ENCODE results near the gene RIN1.
"Not testable (repeated sequence)": the region's sequence is repeated elsewhere in the genome, so short reads cannot be mapped to it uniquely, and the experiment has no call there.

The RIN1 gene

DNA sequence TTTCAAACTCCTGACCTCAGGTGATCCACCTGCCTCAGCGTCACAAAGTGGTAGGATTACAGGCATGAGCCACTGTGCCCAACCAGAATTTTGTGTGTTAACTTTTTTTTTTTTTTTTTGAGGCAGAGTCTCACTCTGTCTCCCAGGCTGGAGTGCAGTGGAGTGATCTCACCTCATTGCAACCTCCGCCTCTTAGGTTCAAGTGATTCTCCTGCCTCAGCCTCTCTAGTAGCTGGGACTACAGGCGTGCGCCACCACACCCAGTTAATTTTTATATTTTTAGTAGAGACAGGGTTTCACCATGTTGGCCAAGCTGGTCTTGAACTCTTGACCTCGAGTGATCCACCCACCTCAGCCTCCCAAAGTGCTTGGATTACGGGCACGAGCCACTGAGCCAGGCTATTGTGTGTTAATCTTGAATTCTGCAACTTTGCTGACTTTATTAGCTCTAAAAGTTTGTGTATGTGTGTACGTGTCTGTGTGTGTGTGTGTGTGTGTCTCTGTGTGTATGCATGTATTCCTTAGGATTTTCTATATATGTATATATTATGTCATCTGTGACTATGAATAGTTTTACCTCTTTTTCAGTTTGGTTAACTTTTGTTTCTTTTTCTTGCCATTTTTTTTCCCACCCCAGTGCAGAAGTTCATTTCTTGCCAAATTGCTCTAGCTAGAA, 14.5 kb upstream of the RIN1 start:
- DNase-seq = not testable (repeated sequence)

GRCh38 chr11:66349084-66349386, 12.8 kb upstream of the RIN1 start:
- no peak for DNase-seq

DNA sequence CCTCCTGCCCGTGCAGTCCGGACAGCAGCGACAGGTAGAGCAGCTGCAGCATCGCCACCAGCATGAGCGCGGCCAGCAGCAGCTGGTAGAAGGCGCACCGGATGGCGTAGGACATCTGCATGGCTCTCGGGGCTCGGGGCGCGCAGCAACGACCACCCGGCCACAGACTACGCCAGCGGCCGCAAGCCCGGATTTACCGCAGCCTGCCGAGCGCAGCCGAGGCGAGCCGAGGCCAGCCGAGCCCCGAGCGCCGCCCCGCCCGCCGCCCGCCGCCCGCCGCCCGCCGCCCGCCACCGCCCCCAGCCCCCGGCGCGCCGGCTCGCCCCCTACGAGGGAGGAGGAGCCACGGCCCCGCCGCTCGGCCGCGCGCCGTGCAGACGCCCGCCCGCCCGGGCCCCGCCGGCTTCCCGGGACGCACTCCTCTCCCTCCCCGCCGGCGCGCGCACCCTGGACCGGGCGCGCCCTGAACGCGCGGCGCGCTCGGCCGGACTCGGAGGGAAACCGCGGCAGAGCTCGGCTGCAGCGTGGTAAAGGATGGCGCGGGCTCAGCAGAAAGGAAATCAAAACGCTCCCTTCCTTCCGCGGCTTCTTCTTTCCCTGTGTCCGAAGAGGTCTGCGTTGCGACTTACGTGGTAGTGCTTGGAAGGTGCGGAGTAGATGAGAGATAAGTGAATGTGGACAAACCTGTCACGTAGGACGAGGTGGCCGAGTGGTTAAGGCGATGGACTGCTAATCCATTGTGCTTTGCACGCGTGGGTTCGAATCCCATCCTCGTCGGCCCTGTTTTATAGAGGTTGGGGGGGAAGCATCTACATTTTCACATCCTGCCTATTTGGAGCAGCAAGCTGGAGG, 11.4 kb upstream of the RIN1 start, which contains the start of gene B4GAT1:
B4GAT1 (minus strand) TSS at position 205 of the 852 bp plus-strand sequence; CDS start at position 121, 84 bp downstream.
- DNase-seq = peak; percentile 21

- DNase-seq = no peak
Observed at GRCh38 chr11:66346476-66347424, 10.5 kb upstream of the RIN1 start.

DNA sequence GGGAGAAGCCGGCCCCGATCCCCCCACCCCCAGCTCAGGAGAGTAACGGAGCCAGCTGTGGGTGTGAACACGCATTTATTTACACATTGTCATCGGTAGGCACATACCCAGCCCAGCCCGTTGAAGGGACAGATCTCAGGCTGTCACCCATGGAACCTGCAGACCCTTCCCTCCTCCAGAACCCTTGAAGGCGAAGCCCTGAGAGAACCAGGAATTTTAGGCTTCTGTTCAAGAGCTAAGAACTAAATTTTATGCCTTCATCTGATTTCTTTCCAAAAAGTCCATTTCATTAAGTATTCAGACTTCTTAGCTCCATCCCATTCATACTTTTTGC, 9.0 kb upstream of the RIN1 start:
- no peak for DNase-seq

- peak; percentile 71 for DNase-seq
Observed at GRCh38 chr11:66344550-66345315, 8.5 kb upstream of the RIN1 start, which contains the start of gene BRMS1. TSS of gene BRMS1 (minus strand) at chr11:66345104. CDS start at chr11:66342234, 2,870 bp downstream.

DNA sequence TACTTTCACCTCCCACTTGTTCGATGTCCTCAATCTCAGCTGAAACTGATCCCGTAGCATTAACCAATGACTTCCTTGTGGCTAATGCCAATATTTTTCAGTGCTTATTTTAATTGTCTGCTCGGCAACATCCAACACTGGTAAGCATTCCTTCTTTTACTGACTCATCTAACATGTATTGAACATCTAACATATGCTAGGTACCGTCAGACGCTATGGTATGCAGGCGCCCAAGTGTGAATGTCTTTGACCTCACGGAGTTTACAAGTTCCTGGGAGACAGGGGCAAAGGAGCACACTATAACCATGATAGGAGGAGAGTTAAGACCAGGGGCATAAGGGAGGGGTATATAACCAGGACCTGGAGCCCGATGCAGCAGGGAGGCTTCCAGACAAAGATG, 6.9 kb upstream of the RIN1 start:
- DNase-seq = no peak

DNA sequence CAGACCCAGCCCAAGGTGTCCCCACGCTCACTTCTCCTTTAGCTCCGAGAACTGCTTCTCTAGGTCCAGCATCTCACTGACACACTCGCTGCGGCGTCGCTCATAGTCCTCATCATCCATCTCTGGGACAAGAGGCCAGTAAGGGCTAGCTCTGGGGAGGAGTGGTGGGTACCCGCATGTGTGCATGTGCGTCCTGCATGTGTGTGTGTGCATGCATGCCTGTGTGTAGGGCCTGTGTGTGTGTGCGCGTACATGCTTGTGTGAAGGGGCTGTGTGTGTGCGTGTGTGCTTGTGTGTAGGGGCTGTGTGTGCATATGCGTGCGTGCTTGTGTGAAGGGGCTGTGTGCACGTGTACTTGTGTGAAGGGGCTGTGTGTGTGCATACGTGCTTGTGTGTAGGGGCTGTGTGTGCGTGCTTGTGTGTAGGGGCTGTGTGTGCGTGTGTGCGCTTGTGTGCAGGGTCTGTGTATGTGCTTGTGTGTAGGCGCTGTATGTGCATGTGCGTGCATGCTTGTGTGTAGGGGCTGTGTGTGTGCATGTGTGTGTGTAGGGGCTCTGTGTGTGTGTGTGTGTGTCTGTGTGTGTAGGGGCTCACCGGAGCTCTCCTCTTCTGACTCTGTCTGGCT, 5.4 kb upstream of the RIN1 start:
- no peak for DNase-seq

DNA sequence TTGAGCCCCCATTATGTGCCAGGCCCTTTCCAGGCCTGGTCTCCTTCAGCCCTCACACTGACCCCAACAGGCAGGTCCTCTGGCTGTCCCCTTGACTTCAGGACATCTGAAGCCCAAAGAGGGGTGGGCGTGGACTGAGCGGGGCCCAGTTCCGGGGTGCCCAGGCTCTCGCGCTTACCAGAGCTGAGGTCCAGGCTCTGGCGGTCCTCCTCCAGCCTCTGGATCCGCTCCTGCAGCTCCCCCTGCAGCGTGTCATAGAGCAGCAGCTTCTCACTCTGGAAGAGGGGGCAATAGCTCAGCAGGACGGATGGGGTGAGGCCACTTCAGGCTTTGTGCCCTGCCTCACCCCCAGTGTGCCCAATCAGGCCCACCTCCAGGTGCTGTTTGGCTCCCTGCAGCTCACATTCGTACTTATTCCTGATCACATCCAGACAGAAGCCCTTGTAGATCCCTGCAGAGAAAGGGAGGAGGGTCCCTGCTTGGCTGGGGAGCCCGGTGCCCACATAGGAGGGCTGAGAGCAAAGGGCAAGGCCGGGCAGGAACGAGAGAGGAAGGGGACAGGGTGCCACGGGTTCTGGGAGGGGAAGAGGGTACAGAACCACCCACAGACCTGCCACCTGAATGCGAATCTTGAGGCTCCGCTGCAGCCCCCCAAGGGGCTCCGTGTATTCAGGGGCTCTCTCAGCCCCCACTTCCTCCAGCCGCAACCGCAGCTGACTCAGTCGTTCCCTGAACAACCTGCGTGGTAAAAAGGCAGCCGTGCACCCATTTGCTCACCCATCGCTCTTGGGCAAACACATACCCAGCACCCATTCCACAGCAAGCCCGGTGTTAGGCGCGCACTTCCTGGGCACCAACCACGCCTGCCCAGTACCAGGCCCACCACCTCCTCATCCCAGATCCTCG, 4.6 kb upstream of the RIN1 start:
- DNase-seq = no peak

GRCh38 chr11:66339686-66340483, 3.7 kb upstream of the RIN1 start:
- DNase-seq = no peak

DNA sequence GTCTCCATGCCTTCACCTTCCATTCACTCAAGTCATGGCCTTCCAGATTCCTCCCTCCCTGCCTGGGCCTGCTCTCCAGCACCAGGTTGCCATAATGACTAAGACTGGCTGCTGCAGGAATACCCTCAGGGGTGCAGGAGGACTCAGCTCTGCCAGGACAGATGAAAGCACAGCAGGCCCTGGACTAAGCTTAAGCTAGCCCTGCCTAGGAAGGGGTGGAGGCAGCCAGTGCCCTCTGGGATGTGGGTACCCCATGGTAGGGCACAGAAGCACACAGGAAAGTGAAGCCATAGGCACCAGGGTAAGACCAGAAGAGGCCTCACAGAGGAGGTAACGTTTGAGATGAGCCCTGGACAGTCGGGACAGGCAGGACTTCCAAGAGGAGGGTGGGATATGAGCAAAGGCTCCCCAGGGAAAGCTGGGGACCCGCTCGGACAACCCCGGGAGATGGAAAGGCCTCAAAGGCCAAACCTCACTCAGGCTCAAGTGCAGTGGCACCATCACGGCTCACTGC, 3.0 kb upstream of the RIN1 start:
- no peak for DNase-seq

DNA sequence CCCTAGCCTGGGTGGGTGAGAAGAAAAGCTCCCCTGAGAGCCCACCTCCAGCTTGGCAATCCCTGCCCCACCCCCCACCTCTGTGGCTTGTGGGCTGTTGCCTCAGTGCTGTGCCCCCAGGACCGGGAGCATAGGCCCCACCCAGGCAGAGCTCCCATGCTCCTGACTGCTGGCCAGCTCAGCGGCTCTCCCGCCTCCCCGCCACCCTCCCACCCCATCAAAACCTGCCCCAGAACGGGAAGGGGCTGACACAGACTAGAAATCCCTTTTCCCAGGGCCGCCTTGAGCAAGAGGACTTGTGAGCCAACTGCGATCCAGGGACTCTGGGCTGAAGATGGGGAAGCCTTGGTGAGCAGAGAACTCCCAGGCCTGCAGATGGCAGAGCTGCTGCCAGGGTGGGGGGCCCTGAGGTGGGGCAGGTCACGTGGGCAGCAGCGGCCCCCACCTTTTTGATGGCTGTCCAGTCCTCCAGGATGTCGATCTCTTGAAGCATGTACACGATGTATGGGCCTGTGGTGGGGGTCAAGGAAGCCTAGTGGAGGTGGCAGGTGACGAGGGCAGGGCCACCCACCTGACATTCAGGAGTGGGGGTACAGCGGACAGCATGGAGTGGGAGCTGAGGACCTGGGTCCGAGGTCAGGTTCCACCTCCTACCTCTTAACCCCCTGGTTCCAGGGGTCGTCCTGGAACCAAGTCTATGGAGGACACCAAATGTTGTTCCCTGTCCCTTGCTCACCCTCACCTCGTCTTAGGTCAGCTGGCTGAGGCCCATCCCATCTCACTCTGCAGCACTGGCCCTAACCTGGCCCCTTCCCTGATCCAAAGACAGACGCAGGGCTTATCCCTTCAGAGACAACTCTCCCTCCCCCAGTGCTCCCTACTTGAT, 2.3 kb upstream of the RIN1 start:
- no peak for DNase-seq

DNA sequence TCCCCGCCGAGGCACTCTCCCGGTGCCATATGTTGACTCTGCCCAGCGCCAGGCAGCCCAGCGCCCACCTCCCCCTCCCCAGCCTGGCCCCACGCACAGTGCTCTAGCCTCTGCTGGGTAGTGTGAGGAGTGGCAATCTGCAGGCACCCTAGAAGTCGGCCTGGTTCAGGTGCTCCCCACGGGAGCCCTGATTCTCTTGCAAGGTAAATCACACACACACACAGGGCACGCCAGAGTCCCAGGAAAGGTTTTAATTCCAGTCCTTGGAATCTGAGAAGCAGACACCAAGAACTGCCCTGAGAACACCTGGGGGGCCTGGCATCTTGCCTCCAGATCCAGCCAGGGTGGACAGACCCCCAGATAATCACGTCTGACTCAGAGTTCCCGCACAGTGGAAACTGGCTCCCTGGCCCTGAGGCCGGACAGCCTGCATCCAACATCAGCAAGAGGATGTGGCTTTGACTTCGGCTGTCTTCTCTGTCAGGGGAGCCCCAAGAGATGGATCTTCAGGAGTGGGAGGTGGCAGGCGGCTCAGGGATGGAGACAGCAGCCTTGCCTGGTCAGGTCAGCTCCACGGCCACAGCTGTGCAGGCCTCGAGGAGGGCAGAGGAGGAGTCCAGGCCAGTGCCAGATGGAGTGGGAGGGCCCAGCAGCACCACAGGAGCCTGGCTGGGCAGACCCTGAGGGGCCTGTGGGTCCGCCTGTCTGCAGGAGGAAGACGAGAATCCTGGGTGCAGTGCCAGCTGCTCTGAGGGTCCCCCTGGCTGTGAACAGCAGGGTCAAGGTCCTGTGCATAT, 1.1 kb upstream of the RIN1 start:
- no peak for DNase-seq

GRCh38 chr11:66335531-66336233, 552 bp downstream of the RIN1 start:
- DNase-seq = no peak

DNA sequence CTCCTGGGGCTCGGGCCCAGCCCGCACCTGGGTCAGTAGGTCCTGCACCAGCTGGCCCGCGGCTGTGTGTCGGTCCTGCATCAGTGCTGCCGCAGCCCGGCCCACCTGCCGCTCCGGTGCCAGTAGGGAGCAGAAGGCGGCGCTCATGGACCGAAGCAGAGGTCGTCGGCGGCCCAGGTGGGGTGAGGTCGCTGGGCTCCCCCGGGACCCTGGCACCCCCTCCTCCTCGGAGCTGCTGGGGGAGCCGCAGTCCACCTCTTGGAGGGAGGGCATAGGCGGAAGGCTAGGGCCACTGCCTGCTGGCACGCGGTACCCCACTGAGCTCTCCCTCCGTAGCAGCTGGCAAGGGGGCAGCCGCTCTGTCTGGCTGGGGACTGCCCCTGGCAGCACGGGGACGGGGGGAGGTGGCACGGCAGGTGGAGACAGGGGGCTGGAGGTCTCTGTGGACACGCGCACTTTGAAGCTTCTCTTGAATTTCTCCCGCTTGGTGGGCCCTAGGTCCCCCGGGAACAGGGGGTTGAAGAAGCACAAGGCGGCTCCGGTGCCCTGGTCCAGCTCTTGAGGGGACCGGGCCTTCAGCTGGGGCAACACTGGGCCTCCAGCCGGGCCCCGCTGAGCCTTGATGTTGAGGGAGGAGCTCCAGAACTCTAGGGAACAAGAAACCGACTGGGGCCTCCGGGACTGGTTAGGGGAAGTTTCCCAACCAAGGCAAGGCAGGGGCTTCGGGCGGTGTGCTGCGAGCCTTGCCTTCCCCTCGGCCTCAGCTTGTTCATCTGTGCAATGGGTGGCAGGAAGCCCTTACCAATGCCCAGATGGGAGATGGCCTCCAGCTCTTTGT, 1.4 kb downstream of the RIN1 start:
- DNase-seq = no peak

DNA sequence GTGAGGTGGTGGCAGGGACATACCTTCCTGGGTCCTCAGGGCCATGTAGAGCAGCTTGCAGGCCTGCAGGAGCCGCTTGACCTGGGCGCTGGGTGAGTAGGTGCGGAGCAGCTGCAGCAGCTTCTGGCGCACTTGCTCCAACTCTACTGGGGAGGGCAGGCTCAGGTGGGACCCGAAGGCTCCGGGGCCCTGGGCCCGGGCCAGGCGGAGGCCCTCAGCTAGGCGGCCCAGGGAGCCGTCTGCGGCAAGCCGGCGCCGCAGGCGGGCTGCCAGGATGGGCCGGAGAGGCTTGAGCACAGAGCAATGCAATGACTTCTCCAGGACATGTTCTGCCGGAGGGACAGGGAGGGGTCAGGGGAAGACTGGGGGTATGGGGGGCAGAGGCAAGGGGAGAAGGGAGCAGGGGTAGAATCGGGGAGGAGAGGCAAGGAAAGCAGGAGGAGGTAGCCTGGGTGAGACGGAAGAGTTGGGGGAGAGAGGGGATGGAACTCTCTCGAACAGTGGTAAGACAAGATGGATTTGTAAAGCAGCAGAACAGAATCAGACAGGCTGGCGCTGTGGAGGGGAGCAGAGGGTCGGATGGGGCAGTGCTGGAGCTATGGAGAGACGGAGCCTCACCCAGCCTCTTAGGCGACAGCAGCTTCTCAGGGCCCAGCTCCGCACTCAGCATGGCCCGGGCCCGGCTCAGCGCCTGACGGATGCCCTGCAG, 2.2 kb downstream of the RIN1 start:
- DNase-seq = no peak
